ENCODE results near the gene AP1M1.
"Not testable (repeated sequence)": the region's sequence is repeated elsewhere in the genome, so short reads cannot be mapped to it uniquely, and the experiment has no call there.

DNA sequence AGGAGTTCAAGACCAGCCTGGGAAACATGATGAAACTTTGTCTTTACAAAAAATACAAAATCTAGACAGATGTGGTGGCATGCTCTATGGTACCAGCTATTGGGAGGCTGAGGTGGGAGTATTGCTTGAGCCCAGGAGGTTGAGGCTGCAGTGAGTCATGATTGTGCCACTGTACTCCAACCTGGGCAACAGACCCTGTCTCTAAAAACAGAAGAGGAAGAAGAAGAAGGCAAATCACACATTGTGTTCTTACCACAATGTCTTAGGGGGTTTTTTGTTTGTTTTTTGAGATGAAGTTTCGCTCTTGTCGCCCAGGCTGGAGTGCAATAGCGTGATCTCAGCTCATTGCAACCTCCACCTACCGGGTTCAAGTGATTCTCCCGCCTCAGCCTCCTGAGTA lies 18.8 kb upstream of the AP1M1 start:
- TF ChIP-seq POLR2AphosphoS5, CTCF, POLR2A (IDR thresholded peaks at IDR 0.05): not testable (repeated sequence)
